ENCODE measurements around the gene BIRC5.

Gene BIRC5

DNA sequence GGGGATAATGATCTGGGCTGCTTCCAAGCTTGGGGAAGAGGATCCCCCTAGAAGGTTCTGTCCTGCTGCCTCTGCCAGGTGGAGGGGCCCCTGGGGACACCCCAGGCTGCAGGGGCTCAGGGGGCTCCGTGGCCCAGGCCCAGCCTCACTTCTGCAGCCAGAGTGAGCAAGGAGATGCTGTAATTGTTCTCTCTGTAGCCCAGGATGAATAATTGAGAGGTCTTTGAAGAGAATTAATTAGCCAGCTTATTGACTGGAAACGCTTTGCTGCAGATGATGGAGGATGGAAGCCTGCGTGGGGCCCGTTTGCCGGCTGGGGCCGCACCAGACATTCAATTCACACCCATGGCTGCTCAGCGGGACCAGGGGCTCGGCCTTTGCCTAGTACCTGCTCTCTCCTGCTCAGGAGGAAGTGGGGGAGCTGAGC, 55.9 kb downstream of the BIRC5 start:
- H3K27ac ChIP-seq, result no peak overlapping the region
- DNase-seq (ENCODE audit: low read depth, low spot score), result no peak

DNA sequence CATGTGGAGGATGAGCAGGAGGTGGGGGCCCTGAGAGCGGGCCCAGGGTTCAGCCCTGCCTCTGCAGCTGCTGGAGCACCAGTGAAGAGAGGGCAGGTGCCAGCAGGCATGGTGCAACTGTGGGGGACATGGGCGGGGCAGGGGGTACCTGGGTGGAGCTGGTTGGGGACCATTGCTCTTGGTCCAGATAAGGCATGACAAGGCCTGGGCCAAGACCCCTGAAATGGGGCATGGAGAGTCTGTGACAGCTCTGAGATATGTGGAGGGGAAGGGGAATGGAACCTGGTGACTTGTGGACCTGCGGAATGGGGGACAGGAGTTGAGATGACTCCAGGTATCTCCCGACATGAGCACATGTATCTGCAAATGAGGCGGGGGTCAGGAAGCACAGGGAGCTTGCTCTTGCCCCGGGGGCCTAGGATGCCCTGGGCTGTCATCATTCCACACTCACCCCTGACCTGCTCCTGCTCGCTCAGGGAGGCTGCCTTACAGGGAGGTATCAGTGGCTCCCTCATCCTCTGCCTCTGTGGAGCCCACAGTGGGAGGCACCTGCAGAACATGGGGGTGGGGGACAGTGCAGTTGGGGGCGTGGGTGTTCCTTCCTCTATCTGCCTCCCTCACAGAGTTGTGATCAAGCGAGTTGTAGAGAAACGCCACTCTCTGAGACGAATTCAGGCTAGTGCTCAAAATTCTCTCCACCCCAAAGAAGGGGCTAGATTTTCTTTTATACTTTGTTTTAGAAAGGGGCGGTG, 57.5 kb downstream of the BIRC5 start:
- no peak overlapping the region for H3K27ac ChIP-seq
- no peak for DNase-seq (ENCODE audit: low read depth, low spot score)

DNA sequence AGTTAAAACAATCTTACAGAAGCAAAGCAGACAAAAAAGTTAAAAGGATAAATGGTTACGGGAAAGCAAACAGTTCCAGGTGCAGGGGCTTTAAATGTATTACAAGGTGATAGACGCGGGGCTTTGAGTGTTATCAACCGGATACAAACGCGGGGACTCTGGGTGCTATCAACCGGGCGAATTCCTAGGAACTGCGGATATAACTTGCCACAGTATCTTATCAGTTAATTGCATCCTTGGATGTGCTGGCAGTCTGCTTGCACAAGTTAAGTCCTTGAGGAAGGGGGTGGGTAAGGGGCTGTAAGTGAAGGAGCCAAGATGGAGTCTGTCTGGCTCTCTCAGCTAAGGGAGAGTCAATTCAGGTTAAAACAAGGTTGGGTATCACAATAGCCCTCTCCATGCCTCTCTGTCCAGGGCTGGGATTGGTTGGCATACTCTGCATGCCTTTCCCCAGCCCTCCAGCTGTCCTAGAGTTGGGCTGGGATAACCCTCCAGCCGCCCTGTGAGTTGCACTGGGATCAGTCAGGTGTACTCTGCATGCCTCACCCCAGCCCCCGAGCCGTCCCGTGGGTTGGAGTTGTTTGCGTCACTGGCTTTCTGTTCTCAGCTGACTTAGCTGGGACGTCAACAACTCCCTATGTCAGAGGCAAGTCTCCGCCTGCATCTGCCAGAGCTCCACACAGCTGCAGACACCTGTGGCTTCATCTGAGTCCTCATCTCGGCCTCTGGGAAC, 58.3 kb downstream of the BIRC5 start:
- peak overlapping the region; percentile 21 for H3K27ac ChIP-seq
- DNase-seq (ENCODE audit: low read depth, low spot score), result peak; percentile 95

DNA sequence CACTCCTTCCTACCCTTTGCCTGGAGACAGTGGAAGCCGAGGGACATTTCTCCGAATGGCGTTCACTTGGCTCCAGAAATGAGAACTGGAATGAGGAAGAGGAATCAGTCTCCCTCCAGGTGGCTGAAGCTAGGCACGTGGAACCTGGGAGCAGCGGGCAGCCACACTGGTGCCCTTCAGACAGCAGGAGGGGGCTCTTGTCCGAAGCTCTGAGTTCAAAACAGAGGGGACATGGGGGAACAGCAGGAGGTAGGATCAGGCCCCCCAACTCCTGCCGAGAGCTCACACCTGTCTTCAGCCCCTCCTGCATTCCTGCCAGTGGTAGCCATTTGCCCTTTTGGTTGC, 58.8 kb downstream of the BIRC5 start:
- DNase-seq (ENCODE audit: low read depth, low spot score), result no peak
- peak overlapping the region; percentile 21 for H3K27ac ChIP-seq

DNA sequence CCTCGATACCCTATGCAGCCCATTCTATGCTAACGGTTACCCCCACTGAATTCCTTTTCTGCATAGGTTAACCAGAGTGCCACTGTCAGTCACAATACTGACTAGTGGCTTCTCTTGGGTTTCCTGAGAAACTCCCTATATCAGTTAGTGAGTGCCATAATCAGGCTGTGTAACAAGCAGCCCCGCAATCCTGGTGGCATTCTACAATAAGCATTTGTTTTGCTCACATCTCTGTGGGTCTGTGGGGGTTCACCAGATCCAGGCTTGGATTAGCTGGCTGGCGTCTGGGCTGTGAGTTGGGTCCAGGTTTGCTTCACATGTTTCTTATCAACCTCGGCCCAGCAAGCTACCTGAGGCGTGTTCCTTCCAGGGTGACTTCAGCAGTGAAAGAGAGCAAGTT, 59.8 kb downstream of the BIRC5 start:
- DNase-seq (ENCODE audit: low read depth, low spot score), result no peak
- no peak overlapping the region for H3K27ac ChIP-seq

Measured in epithelial cell of prostate (primary cell).